Measurements from ENCODE around the gene RNF157.
"Not testable (repeated sequence)": the region's sequence is repeated elsewhere in the genome, so short reads cannot be mapped to it uniquely, and the experiment has no call there.

DNA sequence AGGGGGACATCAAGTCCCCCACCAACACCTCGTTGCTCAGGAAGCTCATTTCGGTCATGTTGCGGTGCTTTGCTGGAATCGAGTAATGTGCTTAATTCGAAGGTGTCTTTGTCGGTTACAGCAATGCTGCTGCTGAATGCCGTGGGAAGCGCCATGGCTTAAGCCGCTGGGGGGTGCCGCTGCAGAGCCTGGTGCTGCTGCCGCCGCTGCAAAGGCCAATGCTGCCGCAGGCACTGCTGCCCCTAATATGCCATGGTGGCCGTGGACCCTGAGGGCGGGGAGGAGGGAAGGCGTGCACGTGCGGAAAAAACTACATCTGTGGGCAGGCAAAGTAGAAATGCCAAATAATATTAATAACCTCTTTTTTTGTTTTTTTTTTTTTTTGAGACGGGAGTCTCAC, 13.5 kb downstream of the RNF157 start:
- TF ChIP-seq, protein P1, sequence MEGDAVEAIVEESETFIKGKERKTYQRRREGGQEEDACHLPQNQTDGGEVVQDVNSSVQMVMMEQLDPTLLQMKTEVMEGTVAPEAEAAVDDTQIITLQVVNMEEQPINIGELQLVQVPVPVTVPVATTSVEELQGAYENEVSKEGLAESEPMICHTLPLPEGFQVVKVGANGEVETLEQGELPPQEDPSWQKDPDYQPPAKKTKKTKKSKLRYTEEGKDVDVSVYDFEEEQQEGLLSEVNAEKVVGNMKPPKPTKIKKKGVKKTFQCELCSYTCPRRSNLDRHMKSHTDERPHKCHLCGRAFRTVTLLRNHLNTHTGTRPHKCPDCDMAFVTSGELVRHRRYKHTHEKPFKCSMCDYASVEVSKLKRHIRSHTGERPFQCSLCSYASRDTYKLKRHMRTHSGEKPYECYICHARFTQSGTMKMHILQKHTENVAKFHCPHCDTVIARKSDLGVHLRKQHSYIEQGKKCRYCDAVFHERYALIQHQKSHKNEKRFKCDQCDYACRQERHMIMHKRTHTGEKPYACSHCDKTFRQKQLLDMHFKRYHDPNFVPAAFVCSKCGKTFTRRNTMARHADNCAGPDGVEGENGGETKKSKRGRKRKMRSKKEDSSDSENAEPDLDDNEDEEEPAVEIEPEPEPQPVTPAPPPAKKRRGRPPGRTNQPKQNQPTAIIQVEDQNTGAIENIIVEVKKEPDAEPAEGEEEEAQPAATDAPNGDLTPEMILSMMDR (IDR thresholded peaks at IDR 0.05) = not testable (repeated sequence)
- not testable (repeated sequence) for TF ChIP-seq POLR2A (IDR thresholded peaks at IDR 0.05)

All from adrenal gland (tissue), 5 donors.